ENCODE measurements around the gene B4GALT5. TPM values are rescaled to one million over a fixed set of nuclear protein-coding genes. Genes with fewer than 3 reads are reported as not detected.

Gene B4GALT5
- total and polyA plus RNA-seq, 3 donors from 2014 or later: 56.9 to 69.7 (median 63.4) TPM

- Histone ChIP-seq H3K4me3 (no peak overlapping the region), H3K36me3 (ENCODE audit: low read depth, missing control alignments) (no peaks in the 10 kb centered on the region), H3K4me1 (peaks cover 29% of the 10 kb centered on the region), H3K27me3 (no peaks in the 10 kb centered on the region), H3K9me3 (no peaks in the 10 kb centered on the region), H3K27ac (peak overlapping the region; percentile 19 to 39)
- 57 to 68% methylated on average over 9 of the region's 9 CpGs for WGBS, 2 donors
- no peak for TF ChIP-seq CTCF (IDR thresholded peaks at IDR 0.05)
- TF ChIP-seq POLR2A (IDR thresholded peaks at IDR 0.05): no peak
- intact Hi-C loops (cut with DNase I; ENCODE audit: low total_unique reads): no loop called here
- DNase-seq: peak; percentile 61
These were observed 22.6 kb downstream of the B4GALT5 start for GRCh38 chr20:49690899-49691620.

GRCh38 chr20:49687595-49688567 is 25.8 kb downstream of the B4GALT5 start:
- WGBS, 2 donors: 57 to 59% methylated on average over 4 of the region's 4 CpGs

GRCh38 chr20:49685809-49686208 is 27.9 kb downstream of the B4GALT5 start:
- Histone ChIP-seq H3K9me3 (no peaks in the 10 kb centered on the region), H3K27ac (peak overlapping the region; percentile 9 to 56), H3K36me3 (ENCODE audit: low read depth, missing control alignments) (no peaks in the 10 kb centered on the region), H3K4me1 (peaks cover 37% of the 10 kb centered on the region), H3K27me3 (no peaks in the 10 kb centered on the region), H3K4me3 (no peak overlapping the region)
- intact Hi-C loops (cut with DNase I; ENCODE audit: low total_unique reads): no loop called here
- no peak for DNase-seq
- TF ChIP-seq POLR2A (IDR thresholded peaks at IDR 0.05) (no peak), CTCF (IDR thresholded peaks at IDR 0.05) (no peak)
- 13 to 28% methylated on average over 2 of the region's 2 CpGs for WGBS, 2 donors

More at GRCh38 chr20:49687595-49688567, 25.8 kb downstream of the B4GALT5 start:
- no peak for DNase-seq
- no peaks in the 10 kb centered on the region for H3K27me3 ChIP-seq
- H3K27ac ChIP-seq: peak overlapping the region; percentile 51 to 64
- no peak overlapping the region for H3K4me3 ChIP-seq
- H3K4me1 ChIP-seq: peaks cover 44% of the 10 kb centered on the region
- TF ChIP-seq CTCF (IDR thresholded peaks at IDR 0.05) (no peak), POLR2A (IDR thresholded peaks at IDR 0.05) (no peak)
- no peaks in the 10 kb centered on the region for H3K36me3 ChIP-seq (ENCODE audit: low read depth, missing control alignments)
- intact Hi-C loops (cut with DNase I; ENCODE audit: low total_unique reads): no loop called here
- no peaks in the 10 kb centered on the region for H3K9me3 ChIP-seq

- Histone ChIP-seq H3K27ac (peak overlapping the region; percentile 6 to 56), H3K4me1 (peaks cover 35% of the 10 kb centered on the region), H3K36me3 (ENCODE audit: low read depth, missing control alignments) (no peaks in the 10 kb centered on the region), H3K9me3 (no peaks in the 10 kb centered on the region), H3K27me3 (no peaks in the 10 kb centered on the region), H3K4me3 (no peak overlapping the region)
- 30 to 42% methylated on average over 4 of the region's 4 CpGs for WGBS, 2 donors
- DNase-seq: no peak
- TF ChIP-seq CTCF (IDR thresholded peaks at IDR 0.05): no peak
- no peak for TF ChIP-seq POLR2A (IDR thresholded peaks at IDR 0.05)
- intact Hi-C loops (cut with DNase I; ENCODE audit: low total_unique reads): no loop called here
These were observed 28.5 kb downstream of the B4GALT5 start for GRCh38 chr20:49685161-49685601.
